GM12878 (cell line): ENCODE results near the gene SAMHD1. TPM values are rescaled to one million over a fixed set of nuclear protein-coding genes. Genes with fewer than 3 reads are reported as not detected.
A peak's percentile ranks its signal among the peaks of the same experiment; 100 is the strongest.

Experiments
- ATF7 ChIP-seq: fragments of 450-650 bp; IDR thresholded peaks from 2 replicates; pipeline ENCODE4 v1.6.1; 2016; ENCODE audit warnings: low read depth, mild to moderate bottlenecking
- CBFB ChIP-seq: IDR thresholded peaks from 2 replicates; pipeline ENCODE4 v1.6.1; 2016; ENCODE audit warnings: antibody characterized with exemption, low read depth
- CHD1 ChIP-seq: IDR thresholded peaks from 2 replicates; pipeline ENCODE4 v1.6.1; 2012; ENCODE audit warnings: low read depth, low read length, improper control_type of control experiment
- ETV6 ChIP-seq, 2 experiments: fragments of 450-650 bp in 1 of 2; IDR thresholded peaks in 1 of 2; conservative IDR thresholded peaks in 1 of 2; 2 replicates each; pipeline ENCODE4 v1.6.1; 2014; ENCODE audit warnings: antibody characterized with exemption in 1 of 2, borderline replicate concordance in 1 of 2, low read depth in 1 of 2, mild to moderate bottlenecking in 1 of 2, moderate library complexity in 1 of 2
- HDAC2 ChIP-seq: fragments of 200-600 bp; sonication (generic); IDR thresholded peaks from 2 replicates; pipeline ENCODE4 v1.6.1; 2017
- MEF2B ChIP-seq: fragments of 450-650 bp; IDR thresholded peaks from 2 replicates; pipeline ENCODE4 v1.6.1; 2018; ENCODE audit warnings: mild to moderate bottlenecking, moderate library complexity; ENCODE audit not compliant: partially characterized antibody, poor library complexity, severe bottlenecking
- MTA3 ChIP-seq: IDR thresholded peaks from 2 replicates; pipeline ENCODE4 v1.6.1; 2012; ENCODE audit warnings: low read length, inconsistent platforms, borderline replicate concordance
- MYB ChIP-seq: fragments of 150-350 bp; IDR thresholded peaks from 2 replicates; pipeline ENCODE4 v1.6.1; 2014; ENCODE audit warnings: mild to moderate bottlenecking, low read depth, low read length, borderline replicate concordance
- PAX5 ChIP-seq: IDR thresholded peaks from 2 replicates; pipeline ENCODE4 v1.6.1; 2011; ENCODE audit warnings: low read depth, low read length, borderline replicate concordance
- POLR2AphosphoS2 ChIP-seq: IDR thresholded peaks from 2 replicates; pipeline ENCODE4 v1.6.1; 2011; ENCODE audit warnings: low read depth, mild to moderate bottlenecking, low read length, improper control_type of control experiment, moderate library complexity
- SIX5 ChIP-seq: IDR thresholded peaks from 2 replicates; pipeline ENCODE4 v1.6.1; 2011; ENCODE audit warnings: mild to moderate bottlenecking, low read depth, low read length, moderate library complexity; ENCODE audit not compliant: severe bottlenecking
- ZBED1 ChIP-seq: IDR thresholded peaks from 2 replicates; pipeline ENCODE4 v1.6.1; 2016; ENCODE audit warnings: borderline replicate concordance
- ZNF217 ChIP-seq: fragments of 450-650 bp; IDR thresholded peaks from 2 replicates; pipeline ENCODE4 v1.6.1; 2017; ENCODE audit warnings: antibody characterized with exemption, mild to moderate bottlenecking
- ZNF384 ChIP-seq: IDR thresholded peaks from 2 replicates; pipeline ENCODE4 v1.6.1; 2012; ENCODE audit warnings: low read depth, mild to moderate bottlenecking, low read length, improper control_type of control experiment, borderline replicate concordance
- polyA plus RNA-seq, 11 experiments: library from polyadenylated mRNA; depleted of rRNA in 4 of 11; unstranded in 6 of 11; stranded (reverse) in 5 of 11; fragments of >200 nt; fragmentation: Nextera tagmentation in 4 of 11; fragmentation: Illumina TruSeq in 1 of 11; extraction: Ambion mirVana in 4 of 11; extraction: Trizol in 1 of 11; gene quantifications; 1 replicate in 1 of 11; 2 replicates in 10 of 11; pipeline versions ENCODE4 v1.2.1 to v1.2.3, GENCODE V29; 2011 to 2016; ENCODE audit warnings: inconsistent platforms in 2 of 11, missing spikeins in 2 of 11, low read depth in 1 of 11
- total RNA-seq, 4 experiments: library from RNA; depleted of rRNA in 3 of 4; stranded (reverse); fragments of >200 nt in 3 of 4; fragmentation: Illumina TruSeq in 1 of 4; extraction: Trizol in 1 of 4; gene quantifications; 2 replicates each; pipeline versions ENCODE4 v1.2.1 to v1.2.3, GENCODE V29; 2013 to 2021
- TF ChIP-seq, protein P1 (sequence below): fragments of 450-650 bp; IDR thresholded peaks from 2 replicates; pipeline ENCODE4 v1.6.1; 2017; ENCODE audit warnings: borderline replicate concordance
- TF ChIP-seq, protein P2 (sequence below): fragments of 450-650 bp; formaldehyde crosslinking; IDR thresholded peaks from 2 replicates; pipeline ENCODE4 v1.5.0; 2022; ENCODE audit warnings: mild to moderate bottlenecking, missing genetic modification characterization
- TF ChIP-seq, protein P3 (sequence below): IDR thresholded peaks from 2 replicates; pipeline ENCODE4 v1.6.1; 2012; ENCODE audit warnings: mild to moderate bottlenecking, low read depth, low read length
- TF ChIP-seq, protein P4 (sequence below): fragments of 450-650 bp; IDR thresholded peaks from 2 replicates; pipeline ENCODE4 v1.6.1; 2016; ENCODE audit warnings: mild to moderate bottlenecking

SAMHD1 gene
- total and polyA plus RNA-seq, 10 of the 15 experiments (the other 5 are each of a cell fraction or from before 2014, with no cell fraction given), result 20.5 to 47.9 (median 38.8) TPM

DNA sequence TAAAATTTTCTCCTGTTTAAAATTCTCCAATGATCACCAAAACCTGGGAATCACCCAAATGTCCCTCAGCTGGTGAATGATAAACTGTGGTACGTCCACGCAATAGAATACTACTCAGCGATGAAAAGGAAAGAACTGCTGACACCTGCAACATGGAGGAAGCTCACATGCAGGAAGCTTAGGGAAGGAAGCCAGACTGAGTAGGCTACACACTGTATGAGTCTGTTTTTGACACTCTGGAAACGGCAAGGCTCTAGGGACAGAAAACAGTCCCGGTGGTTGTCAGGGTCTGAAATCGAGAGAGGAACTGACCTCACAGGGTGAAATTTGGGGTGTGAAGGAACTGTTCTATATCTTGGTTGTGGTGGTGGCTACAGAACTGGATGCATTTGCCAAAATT, 100.7 kb downstream of the SAMHD1 start (continued):
- TF ChIP-seq ATF7 (peak; percentile 35; the same call in 1 of the 2 replicates), CHD1 (no peak), ETV6 (conservative IDR thresholded peaks at IDR 0.05 in 1 of 2, IDR thresholded peaks at IDR 0.05 in 1 of 2; ENCODE audit: borderline replicate concordance in 1 of 2, low read depth in 1 of 2) (peak in 1 of 2 experiments; percentile 55; a peak in 1 of 4 replicates), ZNF384 (no peak), HDAC2 (no peak), CBFB (no peak), SIX5 (no peak), MEF2B (peak; percentile 71), ZNF217 (peak; percentile 86), PAX5 (no peak), ZBED1 (no peak), MYB (no peak), MTA3 (no peak), POLR2AphosphoS2 (no peak)
- TF ChIP-seq, protein P1, sequence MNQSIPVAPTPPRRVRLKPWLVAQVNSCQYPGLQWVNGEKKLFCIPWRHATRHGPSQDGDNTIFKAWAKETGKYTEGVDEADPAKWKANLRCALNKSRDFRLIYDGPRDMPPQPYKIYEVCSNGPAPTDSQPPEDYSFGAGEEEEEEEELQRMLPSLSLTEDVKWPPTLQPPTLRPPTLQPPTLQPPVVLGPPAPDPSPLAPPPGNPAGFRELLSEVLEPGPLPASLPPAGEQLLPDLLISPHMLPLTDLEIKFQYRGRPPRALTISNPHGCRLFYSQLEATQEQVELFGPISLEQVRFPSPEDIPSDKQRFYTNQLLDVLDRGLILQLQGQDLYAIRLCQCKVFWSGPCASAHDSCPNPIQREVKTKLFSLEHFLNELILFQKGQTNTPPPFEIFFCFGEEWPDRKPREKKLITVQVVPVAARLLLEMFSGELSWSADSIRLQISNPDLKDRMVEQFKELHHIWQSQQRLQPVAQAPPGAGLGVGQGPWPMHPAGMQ, result no peak
- TF ChIP-seq, protein P2, sequence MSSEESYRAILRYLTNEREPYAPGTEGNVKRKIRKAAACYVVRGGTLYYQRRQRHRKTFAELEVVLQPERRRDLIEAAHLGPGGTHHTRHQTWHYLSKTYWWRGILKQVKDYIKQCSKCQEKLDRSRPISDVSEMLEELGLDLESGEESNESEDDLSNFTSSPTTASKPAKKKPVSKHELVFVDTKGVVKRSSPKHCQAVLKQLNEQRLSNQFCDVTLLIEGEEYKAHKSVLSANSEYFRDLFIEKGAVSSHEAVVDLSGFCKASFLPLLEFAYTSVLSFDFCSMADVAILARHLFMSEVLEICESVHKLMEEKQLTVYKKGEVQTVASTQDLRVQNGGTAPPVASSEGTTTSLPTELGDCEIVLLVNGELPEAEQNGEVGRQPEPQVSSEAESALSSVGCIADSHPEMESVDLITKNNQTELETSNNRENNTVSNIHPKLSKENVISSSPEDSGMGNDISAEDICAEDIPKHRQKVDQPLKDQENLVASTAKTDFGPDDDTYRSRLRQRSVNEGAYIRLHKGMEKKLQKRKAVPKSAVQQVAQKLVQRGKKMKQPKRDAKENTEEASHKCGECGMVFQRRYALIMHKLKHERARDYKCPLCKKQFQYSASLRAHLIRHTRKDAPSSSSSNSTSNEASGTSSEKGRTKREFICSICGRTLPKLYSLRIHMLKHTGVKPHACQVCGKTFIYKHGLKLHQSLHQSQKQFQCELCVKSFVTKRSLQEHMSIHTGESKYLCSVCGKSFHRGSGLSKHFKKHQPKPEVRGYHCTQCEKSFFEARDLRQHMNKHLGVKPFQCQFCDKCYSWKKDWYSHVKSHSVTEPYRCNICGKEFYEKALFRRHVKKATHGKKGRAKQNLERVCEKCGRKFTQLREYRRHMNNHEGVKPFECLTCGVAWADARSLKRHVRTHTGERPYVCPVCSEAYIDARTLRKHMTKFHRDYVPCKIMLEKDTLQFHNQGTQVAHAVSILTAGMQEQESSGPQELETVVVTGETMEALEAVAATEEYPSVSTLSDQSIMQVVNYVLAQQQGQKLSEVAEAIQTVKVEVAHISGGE, result no peak
- TF ChIP-seq, protein P3, sequence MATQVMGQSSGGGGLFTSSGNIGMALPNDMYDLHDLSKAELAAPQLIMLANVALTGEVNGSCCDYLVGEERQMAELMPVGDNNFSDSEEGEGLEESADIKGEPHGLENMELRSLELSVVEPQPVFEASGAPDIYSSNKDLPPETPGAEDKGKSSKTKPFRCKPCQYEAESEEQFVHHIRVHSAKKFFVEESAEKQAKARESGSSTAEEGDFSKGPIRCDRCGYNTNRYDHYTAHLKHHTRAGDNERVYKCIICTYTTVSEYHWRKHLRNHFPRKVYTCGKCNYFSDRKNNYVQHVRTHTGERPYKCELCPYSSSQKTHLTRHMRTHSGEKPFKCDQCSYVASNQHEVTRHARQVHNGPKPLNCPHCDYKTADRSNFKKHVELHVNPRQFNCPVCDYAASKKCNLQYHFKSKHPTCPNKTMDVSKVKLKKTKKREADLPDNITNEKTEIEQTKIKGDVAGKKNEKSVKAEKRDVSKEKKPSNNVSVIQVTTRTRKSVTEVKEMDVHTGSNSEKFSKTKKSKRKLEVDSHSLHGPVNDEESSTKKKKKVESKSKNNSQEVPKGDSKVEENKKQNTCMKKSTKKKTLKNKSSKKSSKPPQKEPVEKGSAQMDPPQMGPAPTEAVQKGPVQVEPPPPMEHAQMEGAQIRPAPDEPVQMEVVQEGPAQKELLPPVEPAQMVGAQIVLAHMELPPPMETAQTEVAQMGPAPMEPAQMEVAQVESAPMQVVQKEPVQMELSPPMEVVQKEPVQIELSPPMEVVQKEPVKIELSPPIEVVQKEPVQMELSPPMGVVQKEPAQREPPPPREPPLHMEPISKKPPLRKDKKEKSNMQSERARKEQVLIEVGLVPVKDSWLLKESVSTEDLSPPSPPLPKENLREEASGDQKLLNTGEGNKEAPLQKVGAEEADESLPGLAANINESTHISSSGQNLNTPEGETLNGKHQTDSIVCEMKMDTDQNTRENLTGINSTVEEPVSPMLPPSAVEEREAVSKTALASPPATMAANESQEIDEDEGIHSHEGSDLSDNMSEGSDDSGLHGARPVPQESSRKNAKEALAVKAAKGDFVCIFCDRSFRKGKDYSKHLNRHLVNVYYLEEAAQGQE, result no peak
- TF ChIP-seq, protein P4, sequence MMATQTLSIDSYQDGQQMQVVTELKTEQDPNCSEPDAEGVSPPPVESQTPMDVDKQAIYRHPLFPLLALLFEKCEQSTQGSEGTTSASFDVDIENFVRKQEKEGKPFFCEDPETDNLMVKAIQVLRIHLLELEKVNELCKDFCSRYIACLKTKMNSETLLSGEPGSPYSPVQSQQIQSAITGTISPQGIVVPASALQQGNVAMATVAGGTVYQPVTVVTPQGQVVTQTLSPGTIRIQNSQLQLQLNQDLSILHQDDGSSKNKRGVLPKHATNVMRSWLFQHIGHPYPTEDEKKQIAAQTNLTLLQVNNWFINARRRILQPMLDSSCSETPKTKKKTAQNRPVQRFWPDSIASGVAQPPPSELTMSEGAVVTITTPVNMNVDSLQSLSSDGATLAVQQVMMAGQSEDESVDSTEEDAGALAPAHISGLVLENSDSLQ, result no peak
